Peyer's patch (tissue), 4 donors: ENCODE measurements around the gene CSGALNACT2.

Experiments used
- POLR2A ChIP-seq, 2 donors: fragments of 450-650 bp; IDR thresholded peaks; one replicate each; pipeline ENCODE4 v1.5.1; 2017; ENCODE audit warnings: antibody characterized with exemption in 2 of 2, mild to moderate bottlenecking in 2 of 2, moderate library complexity in 2 of 2
- TF ChIP-seq, protein P1 (sequence below), 6 experiments: fragments of 450-650 bp in 4 of 6; fragments of 200-600 bp in 2 of 6; sonication (generic) in 1 of 6; IDR thresholded peaks; one replicate each; pipeline ENCODE4 v1.5.1; 2017 to 2019; ENCODE audit warnings: antibody characterized with exemption in 6 of 6, mild to moderate bottlenecking in 3 of 6, moderate library complexity in 1 of 6

DNA sequence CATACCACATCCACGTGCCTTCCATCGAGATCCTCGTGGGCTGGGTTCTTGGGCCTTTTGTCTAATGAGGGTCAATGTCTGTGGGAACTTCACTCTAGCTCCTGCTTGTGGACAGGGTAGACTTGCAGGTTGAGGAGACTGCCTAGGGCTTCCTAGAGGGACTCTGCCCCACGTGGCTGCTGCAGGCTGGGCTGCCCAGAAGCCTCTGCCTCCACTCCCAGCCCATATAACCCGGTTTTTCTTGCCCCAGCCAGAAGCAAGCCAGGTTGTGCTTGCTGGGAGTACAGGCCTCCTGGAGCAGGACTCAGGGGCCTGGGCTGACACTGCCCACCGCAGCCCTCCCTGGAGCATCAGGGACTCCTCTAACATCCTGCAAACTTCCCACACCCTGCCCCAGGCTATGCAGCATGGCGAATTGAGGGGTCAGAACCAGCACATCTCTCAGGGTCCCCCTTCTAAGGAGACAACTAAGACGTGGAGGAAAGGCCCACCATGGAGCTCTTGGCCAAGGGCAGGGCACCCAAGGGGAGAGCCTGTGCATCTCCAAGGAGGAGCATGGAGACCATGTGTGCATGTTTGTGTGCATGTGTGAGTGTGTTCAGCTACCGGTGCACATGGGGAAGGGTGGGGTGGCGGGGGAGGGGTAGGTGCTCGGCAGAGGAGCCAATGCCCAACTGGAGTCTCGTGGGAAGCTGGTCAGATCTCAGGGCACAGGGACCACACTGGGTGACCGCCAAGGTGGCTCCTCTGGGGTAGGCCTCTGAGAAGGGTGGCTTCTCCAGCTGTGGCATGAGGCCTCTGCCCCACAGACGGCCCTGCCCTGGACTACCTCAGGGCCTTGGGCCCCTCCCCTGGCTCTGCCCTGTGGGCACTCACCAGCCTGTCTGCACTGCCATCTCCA lies 66.0 kb downstream of the CSGALNACT2 start:
- TF ChIP-seq POLR2A (IDR thresholded peaks at IDR 0.05), result no peak
- TF ChIP-seq, protein P1, sequence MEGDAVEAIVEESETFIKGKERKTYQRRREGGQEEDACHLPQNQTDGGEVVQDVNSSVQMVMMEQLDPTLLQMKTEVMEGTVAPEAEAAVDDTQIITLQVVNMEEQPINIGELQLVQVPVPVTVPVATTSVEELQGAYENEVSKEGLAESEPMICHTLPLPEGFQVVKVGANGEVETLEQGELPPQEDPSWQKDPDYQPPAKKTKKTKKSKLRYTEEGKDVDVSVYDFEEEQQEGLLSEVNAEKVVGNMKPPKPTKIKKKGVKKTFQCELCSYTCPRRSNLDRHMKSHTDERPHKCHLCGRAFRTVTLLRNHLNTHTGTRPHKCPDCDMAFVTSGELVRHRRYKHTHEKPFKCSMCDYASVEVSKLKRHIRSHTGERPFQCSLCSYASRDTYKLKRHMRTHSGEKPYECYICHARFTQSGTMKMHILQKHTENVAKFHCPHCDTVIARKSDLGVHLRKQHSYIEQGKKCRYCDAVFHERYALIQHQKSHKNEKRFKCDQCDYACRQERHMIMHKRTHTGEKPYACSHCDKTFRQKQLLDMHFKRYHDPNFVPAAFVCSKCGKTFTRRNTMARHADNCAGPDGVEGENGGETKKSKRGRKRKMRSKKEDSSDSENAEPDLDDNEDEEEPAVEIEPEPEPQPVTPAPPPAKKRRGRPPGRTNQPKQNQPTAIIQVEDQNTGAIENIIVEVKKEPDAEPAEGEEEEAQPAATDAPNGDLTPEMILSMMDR (IDR thresholded peaks at IDR 0.05), result no peak
